ENCODE results near the gene TMEM183A. TPM values are rescaled to one million over a fixed set of nuclear protein-coding genes. Genes with fewer than 3 reads are reported as not detected.

Gene TMEM183A
- total and polyA plus RNA-seq, 12 donors: 23.4 to 67.2 (median 52.8) TPM

DNA sequence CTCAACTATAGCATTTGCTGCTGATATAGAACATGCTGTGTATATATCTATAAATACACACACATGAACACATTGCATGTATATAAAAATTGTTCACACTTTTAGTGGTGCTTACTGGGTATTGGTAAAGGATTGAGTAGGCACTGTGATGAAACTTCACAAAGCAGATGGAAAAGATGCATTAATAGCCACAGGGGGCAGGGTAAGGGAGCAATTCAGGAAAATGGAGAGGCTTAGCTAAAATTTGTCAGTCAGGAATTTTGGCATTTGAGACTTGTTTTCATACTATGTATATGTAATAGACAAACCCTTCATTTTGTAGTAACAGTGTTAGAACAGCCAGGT is 18.5 kb downstream of the TMEM183A start:
- H3K27ac ChIP-seq: peak overlapping the region in 3 of 5 donors; percentile 55 to 75 (median 61)
- H3K4me3 ChIP-seq: peak overlapping the region in 1 of 4 donors; percentile 66
- peaks cover 7 to 10% of the 10 kb centered on the region in 2 donors for H3K4me1 ChIP-seq (replicated peaks in 1 of 2)
- no peak for DNase-seq
- no peaks in the 10 kb centered on the region for H3K9me3 ChIP-seq (replicated peaks in 1 of 3)
- peaks cover 0 to 27% of the 10 kb centered on the region in 2 donors for H3K36me3 ChIP-seq (replicated peaks in 1 of 2)
- TF ChIP-seq POLR2A (IDR thresholded peaks at IDR 0.05): no peak
- TF ChIP-seq, protein P1, sequence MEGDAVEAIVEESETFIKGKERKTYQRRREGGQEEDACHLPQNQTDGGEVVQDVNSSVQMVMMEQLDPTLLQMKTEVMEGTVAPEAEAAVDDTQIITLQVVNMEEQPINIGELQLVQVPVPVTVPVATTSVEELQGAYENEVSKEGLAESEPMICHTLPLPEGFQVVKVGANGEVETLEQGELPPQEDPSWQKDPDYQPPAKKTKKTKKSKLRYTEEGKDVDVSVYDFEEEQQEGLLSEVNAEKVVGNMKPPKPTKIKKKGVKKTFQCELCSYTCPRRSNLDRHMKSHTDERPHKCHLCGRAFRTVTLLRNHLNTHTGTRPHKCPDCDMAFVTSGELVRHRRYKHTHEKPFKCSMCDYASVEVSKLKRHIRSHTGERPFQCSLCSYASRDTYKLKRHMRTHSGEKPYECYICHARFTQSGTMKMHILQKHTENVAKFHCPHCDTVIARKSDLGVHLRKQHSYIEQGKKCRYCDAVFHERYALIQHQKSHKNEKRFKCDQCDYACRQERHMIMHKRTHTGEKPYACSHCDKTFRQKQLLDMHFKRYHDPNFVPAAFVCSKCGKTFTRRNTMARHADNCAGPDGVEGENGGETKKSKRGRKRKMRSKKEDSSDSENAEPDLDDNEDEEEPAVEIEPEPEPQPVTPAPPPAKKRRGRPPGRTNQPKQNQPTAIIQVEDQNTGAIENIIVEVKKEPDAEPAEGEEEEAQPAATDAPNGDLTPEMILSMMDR (IDR thresholded peaks at IDR 0.05): no peak
- H3K27me3 ChIP-seq: no peaks in the 10 kb centered on the region
- intact Hi-C loops (cut with DNase I): no loop called here

DNA sequence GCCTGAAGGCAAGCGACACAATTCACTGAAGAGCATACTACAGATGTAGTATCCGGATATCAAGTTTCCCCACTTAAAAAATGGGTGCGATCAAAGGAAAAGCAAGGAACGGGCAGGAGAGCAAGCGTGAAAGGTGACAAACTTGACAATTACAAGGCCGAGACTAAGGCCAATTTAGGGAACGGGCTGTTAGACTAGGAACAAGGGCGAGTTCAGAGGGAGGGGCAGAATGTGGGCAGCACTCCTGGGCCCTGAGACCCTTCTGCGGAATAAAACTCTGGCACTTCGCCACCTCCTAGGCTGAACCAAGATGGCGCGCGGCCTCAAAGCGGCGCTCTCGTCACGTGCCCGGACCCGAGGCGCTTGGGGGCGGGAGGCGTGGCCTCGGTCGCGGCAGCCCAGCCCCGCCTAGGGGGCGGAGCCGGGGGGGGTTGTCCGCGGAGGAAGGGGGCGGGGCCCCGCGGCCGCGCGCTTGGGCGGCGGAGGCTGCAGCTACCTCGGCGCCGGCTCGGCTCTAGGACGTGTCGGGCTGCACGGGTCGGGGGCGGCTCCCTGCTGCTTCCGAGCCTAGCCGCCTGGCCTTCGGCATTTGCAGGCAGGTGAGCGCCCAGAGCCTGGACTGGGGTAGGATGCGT is 19.0 kb downstream of the TMEM183A start, which contains the start of gene PPFIA4:
PPFIA4 (plus strand) TSS at position 461 of the 635 bp plus-strand sequence. CDS start 12,518 bp downstream, outside the sequence.
- Histone ChIP-seq H3K9me3 (replicated peaks in 1 of 3) (no peaks in the 10 kb centered on the region), H3K36me3 (replicated peaks in 1 of 2) (peaks cover 0 to 22% of the 10 kb centered on the region in 2 donors), H3K4me3 (peak within 1 kb of the TSS in 3 of 4 donors; percentile 5 to 66 (median 18)), H3K27me3 (no peaks in the 10 kb centered on the region), H3K4me1 (replicated peaks in 1 of 2) (peaks cover 7 to 10% of the 10 kb centered on the region in 2 donors), H3K27ac (peak within 1 kb of the TSS in 3 of 5 donors; percentile 55 to 75 (median 61))
- 8 to 36% (median 15%) methylated on average over 9 to 52 of the region's 52 CpGs for WGBS, 4 donors
- peak in 1 of 2 donors; percentile 12 for TF ChIP-seq POLR2A (IDR thresholded peaks at IDR 0.05)
- TF ChIP-seq, protein P1 (IDR thresholded peaks at IDR 0.05): peak in 1 of 6 experiments; percentile 7
- intact Hi-C loops (cut with DNase I): no loop called here
- DNase-seq: peak; percentile 82 to 92 (median 90)

DNA sequence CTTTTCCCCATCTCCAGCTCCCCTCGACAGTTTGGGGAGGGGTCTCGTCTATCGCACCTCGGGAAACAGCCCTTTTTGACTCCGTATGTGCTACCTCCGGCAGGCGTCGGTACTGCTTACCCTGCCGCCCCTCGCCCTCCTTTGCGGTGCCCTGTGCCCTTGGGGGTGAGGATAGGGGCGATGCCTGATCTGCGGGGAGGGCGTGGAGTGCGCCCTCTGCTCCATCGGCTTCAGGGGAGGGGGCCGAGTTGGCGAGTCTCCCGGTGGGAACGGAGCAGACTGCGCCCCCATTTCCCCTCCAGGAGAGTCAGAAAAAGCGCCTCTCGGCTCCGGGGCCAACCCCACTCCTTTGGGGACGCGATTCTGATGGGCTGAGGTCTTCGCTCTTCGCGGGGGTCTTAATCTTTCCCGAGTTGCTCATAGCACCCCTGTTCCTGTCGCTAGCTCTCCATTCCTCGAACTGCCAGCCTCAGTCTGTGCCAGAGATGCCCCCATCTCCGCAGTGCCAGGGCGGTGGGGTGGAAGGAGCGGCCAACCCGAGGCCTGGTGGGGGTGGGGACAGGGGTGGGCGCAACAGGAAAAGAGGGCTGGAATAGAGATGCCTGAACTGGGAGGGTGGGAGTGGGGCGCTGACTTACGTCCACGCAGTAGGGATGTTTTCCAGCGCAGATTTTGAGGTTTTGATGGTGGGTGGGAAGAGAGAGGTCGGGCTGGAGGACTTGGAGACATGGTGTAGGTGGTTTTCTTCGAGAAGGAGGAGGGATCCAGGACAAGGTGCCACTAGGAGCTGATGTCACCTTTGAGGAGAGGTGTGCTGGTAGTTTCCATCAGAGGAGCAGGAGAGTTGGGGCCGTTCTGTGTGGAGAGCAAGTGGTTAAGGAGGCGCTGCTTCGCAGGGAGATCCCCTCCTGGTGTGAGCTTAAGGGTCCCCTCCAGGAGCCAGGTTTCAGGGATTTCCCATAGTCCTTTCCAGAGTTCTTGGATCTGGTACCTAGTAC is 19.8 kb downstream of the TMEM183A start:
- H3K4me1 ChIP-seq (replicated peaks in 1 of 2): peaks cover 7 to 10% of the 10 kb centered on the region in 2 donors
- no peaks in the 10 kb centered on the region for H3K27me3 ChIP-seq
- DNase-seq: peak in 1 of 7 donors; percentile 52
- H3K36me3 ChIP-seq (replicated peaks in 1 of 2): peaks cover 0 to 14% of the 10 kb centered on the region in 2 donors
- intact Hi-C loops (cut with DNase I): no loop called here
- no peak overlapping the region for H3K27ac ChIP-seq
- WGBS, 4 donors: 14 to 33% (median 18%) methylated on average over 21 to 46 of the region's 46 CpGs
- peak overlapping the region in 2 of 4 donors; percentile 18 to 66 for H3K4me3 ChIP-seq
- no peak for TF ChIP-seq POLR2A (IDR thresholded peaks at IDR 0.05)
- TF ChIP-seq, protein P1 (IDR thresholded peaks at IDR 0.05): no peak
- H3K9me3 ChIP-seq (replicated peaks in 1 of 3): no peaks in the 10 kb centered on the region
